ENCODE data around the gene PHTF1.

PHTF1 gene

DNA sequence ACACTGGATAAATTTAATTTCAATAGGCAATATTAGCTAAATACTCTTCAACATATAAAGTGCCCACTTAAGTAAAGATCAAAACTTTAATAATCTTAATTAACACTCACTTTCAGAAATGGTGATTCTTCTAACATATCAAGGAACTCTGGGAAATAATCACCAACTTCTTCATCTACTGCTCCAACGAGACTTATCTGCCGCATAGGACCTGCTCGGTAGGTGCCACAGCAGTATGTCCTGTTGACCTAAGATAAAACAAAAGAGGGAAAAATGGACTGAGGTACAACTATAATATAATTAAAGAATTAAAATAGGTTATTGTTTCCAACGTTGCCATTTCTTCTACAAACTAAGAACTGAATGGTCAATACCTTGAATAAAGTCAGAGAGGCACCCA, 18.3 kb upstream of the PHTF1 start:
- H3K27ac ChIP-seq, result no peak overlapping the region
- no peak for TF ChIP-seq ZFX (IDR thresholded peaks at IDR 0.05)

GRCh38 chr1:113770031-113770430, 10.7 kb upstream of the PHTF1 start:
- no peak overlapping the region for H3K27ac ChIP-seq
- TF ChIP-seq ZFX (IDR thresholded peaks at IDR 0.05), result no peak
- TF ChIP-seq, protein P1, sequence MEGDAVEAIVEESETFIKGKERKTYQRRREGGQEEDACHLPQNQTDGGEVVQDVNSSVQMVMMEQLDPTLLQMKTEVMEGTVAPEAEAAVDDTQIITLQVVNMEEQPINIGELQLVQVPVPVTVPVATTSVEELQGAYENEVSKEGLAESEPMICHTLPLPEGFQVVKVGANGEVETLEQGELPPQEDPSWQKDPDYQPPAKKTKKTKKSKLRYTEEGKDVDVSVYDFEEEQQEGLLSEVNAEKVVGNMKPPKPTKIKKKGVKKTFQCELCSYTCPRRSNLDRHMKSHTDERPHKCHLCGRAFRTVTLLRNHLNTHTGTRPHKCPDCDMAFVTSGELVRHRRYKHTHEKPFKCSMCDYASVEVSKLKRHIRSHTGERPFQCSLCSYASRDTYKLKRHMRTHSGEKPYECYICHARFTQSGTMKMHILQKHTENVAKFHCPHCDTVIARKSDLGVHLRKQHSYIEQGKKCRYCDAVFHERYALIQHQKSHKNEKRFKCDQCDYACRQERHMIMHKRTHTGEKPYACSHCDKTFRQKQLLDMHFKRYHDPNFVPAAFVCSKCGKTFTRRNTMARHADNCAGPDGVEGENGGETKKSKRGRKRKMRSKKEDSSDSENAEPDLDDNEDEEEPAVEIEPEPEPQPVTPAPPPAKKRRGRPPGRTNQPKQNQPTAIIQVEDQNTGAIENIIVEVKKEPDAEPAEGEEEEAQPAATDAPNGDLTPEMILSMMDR (conservative IDR thresholded peaks at IDR 0.05), result no peak

- H3K27ac ChIP-seq, result no peak overlapping the region
Observed at GRCh38 chr1:113769601-113769970, 10.3 kb upstream of the PHTF1 start.

GRCh38 chr1:113768916-113769600, 9.8 kb upstream of the PHTF1 start:
- H3K27ac ChIP-seq, result no peak overlapping the region
- TF ChIP-seq ZFX (IDR thresholded peaks at IDR 0.05), result no peak
- TF ChIP-seq, protein P1 (conservative IDR thresholded peaks at IDR 0.05), result no peak

More at GRCh38 chr1:113769601-113769970, 10.3 kb upstream of the PHTF1 start:
- TF ChIP-seq, protein P1 (conservative IDR thresholded peaks at IDR 0.05), result no peak
- no peak for TF ChIP-seq ZFX (IDR thresholded peaks at IDR 0.05)

- no peak for TF ChIP-seq ZFX (IDR thresholded peaks at IDR 0.05)
- TF ChIP-seq, protein P1 (conservative IDR thresholded peaks at IDR 0.05), result no peak
- H3K27ac ChIP-seq, result no peak overlapping the region
Observed at GRCh38 chr1:113765306-113766230, 6.3 kb upstream of the PHTF1 start.

- no peak for TF ChIP-seq ZFX (IDR thresholded peaks at IDR 0.05)
- TF ChIP-seq, protein P1 (conservative IDR thresholded peaks at IDR 0.05), result no peak
- H3K27ac ChIP-seq, result no peak overlapping the region
Observed at GRCh38 chr1:113763661-113764060, 4.4 kb upstream of the PHTF1 start.

DNA sequence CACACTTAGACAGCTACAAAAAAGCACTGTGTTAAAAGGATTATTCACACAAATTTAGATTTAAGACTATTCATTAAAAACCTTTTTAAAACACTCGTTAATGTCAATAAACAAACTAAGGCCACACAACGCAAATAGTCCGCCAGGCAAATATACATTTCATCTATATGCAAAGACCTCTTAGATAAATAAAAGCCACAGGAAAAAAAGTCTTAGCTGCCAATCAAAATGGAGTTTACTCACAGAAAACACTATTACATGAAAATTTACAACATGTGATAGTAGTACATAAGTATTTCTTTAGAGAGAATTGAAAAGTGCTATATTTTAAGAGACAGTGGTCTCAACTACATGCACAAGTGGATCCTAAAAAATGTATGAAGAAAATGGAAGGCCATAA, 2.7 kb upstream of the PHTF1 start:
- no peak for TF ChIP-seq ZFX (IDR thresholded peaks at IDR 0.05)
- TF ChIP-seq, protein P1 (conservative IDR thresholded peaks at IDR 0.05), result no peak
- no peak overlapping the region for H3K27ac ChIP-seq

Data from C4-2B (cell line).